ENCODE results near the gene EPB41L5. TPM values are rescaled to one million over a fixed set of nuclear protein-coding genes. Genes with fewer than 3 reads are reported as not detected.
"Not testable (repeated sequence)": the region's sequence is repeated elsewhere in the genome, so short reads cannot be mapped to it uniquely, and the experiment has no call there.

Gene EPB41L5
- total RNA-seq, 1 donor = 25.0 TPM

- DNase-seq (ENCODE audit: low read depth) = no peak
- H3K4me3 ChIP-seq (ENCODE audit: low read depth, low read length) = no peak overlapping the region
- TF ChIP-seq, protein P1, sequence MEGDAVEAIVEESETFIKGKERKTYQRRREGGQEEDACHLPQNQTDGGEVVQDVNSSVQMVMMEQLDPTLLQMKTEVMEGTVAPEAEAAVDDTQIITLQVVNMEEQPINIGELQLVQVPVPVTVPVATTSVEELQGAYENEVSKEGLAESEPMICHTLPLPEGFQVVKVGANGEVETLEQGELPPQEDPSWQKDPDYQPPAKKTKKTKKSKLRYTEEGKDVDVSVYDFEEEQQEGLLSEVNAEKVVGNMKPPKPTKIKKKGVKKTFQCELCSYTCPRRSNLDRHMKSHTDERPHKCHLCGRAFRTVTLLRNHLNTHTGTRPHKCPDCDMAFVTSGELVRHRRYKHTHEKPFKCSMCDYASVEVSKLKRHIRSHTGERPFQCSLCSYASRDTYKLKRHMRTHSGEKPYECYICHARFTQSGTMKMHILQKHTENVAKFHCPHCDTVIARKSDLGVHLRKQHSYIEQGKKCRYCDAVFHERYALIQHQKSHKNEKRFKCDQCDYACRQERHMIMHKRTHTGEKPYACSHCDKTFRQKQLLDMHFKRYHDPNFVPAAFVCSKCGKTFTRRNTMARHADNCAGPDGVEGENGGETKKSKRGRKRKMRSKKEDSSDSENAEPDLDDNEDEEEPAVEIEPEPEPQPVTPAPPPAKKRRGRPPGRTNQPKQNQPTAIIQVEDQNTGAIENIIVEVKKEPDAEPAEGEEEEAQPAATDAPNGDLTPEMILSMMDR (IDR thresholded peaks at IDR 0.05; ENCODE audit: insufficient read depth, low read depth, low read length) = no peak
Measured at GRCh38 chr2:120182019-120182560, 169.2 kb downstream of the EPB41L5 start.

- H3K4me3 ChIP-seq (ENCODE audit: low read depth, low read length) = no peak overlapping the region
- no peak for DNase-seq (ENCODE audit: low read depth)
- TF ChIP-seq, protein P1 (IDR thresholded peaks at IDR 0.05; ENCODE audit: insufficient read depth, low read depth, low read length) = no peak
Measured at GRCh38 chr2:120189189-120189588, 176.3 kb downstream of the EPB41L5 start.

- H3K4me3 ChIP-seq (ENCODE audit: low read depth, low read length) = no peak overlapping the region
- no peak for DNase-seq (ENCODE audit: low read depth)
Measured at GRCh38 chr2:120192280-120192679, 179.4 kb downstream of the EPB41L5 start.

GRCh38 chr2:120195553-120195952 lies 182.7 kb downstream of the EPB41L5 start:
- H3K4me3 ChIP-seq (ENCODE audit: low read depth, low read length) = no peak overlapping the region
- TF ChIP-seq, protein P1 (IDR thresholded peaks at IDR 0.05; ENCODE audit: insufficient read depth, low read depth, low read length) = no peak
- DNase-seq (ENCODE audit: low read depth) = peak; percentile 46

More at GRCh38 chr2:120192280-120192679, 179.4 kb downstream of the EPB41L5 start:
- TF ChIP-seq, protein P1 (IDR thresholded peaks at IDR 0.05; ENCODE audit: insufficient read depth, low read depth, low read length) = no peak

DNA sequence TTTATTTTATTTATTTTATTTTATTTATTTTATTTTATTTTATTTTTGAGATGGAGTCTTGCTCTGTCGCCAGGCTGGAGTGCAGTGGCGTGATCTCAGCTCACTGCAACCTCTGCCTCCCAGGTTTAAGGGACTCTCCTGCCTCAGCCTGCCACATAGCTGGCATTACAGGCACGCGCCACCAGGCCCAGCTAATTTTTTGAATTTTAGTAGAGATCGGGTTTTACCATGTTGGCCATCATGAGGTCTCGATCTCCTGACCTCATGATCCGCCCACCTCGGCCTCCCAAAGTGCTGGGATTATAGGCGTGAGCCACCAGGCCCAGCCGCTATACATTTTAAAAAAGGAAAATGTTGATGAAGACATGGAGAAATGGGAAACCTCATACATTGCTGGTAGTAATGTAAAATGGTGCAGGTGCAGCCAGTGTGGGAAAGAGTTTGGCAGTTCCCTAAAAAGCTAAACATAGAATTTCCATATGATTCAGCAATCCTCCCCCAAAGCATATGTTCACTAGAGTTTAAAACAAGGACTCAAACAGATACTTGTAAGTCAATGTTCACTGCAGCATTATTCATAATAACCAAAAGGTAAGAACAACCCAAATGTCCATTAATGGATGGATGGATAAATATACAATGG lies 187.1 kb downstream of the EPB41L5 start:
- not testable (repeated sequence) for DNase-seq (ENCODE audit: low read depth); H3K4me3 ChIP-seq (ENCODE audit: low read depth, low read length)

GRCh38 chr2:120203251-120204021 lies 190.6 kb downstream of the EPB41L5 start:
- H3K4me3 ChIP-seq (ENCODE audit: low read depth, low read length) = no peak overlapping the region
- DNase-seq (ENCODE audit: low read depth) = no peak
- TF ChIP-seq, protein P1 (IDR thresholded peaks at IDR 0.05; ENCODE audit: insufficient read depth, low read depth, low read length) = no peak

DNA sequence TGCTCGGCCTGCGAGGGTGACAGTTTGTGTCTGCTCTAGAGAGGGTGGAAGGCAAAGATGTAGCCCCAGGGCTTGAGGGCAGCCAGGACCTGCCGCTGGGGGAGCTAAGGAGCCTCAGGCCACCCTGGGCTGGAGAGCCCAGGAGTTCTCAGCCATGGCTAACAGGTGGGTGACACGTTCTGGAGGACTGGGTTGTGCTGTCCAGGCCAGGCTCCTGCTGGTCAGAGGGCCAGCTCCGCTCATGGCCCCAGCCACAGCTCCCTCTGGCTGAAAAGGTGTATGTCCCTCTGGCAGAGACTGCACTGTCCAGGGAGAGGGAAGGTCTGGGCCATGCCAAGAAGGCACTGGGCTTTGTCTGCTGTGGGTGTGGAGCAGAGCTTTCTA lies 191.1 kb downstream of the EPB41L5 start:
- DNase-seq (ENCODE audit: low read depth) = no peak
- no peak overlapping the region for H3K4me3 ChIP-seq (ENCODE audit: low read depth, low read length)
- TF ChIP-seq, protein P1 (IDR thresholded peaks at IDR 0.05; ENCODE audit: insufficient read depth, low read depth, low read length) = peak; percentile 14

All from fibroblast of villous mesenchyme (primary cell).